ENCODE results near the gene FAM43B. TPM values are rescaled to one million over a fixed set of nuclear protein-coding genes. Genes with fewer than 3 reads are reported as not detected.

Gene FAM43B
- total RNA-seq, 2 experiments from 2014 or later = not detected

GRCh38 chr1:20552728-20553445 lies 514 bp downstream of the FAM43B start:
- TF ChIP-seq EZH2phosphoT487 (IDR thresholded peaks at IDR 0.05; ENCODE audit: borderline replicate concordance, low read depth, low read length) (no peak), CTCF (conservative IDR thresholded peaks at IDR 0.05; ENCODE audit: low read length) (no peak)
- ChIA-PET POLR2A (interaction anchor here (0.5 to 0.9 kb wide), 2 partner anchors 72 to 178 kb away, joined by 3 to 4 read pairs; no protein-coding TSS in a partner anchor), CTCF (ENCODE audit: unreplicated experiment) (interaction anchor here (0.8 kb wide), 1 partner anchor 285 kb away, joined by 3 read pairs; no protein-coding TSS in a partner anchor)
- H3K4me1 ChIP-seq (ENCODE audit: insufficient read depth, low read length, poor library complexity, severe bottlenecking) = peaks cover 22% of the 10 kb centered on the region
- H3K9me2 ChIP-seq (ENCODE audit: insufficient read depth, low read length) = no peaks in the 10 kb centered on the region
- intact Hi-C loops (cut with micrococcal nuclease; ENCODE audit: unreplicated experiment) = no loop called here
- no peaks in the 10 kb centered on the region for H3K79me2 ChIP-seq (ENCODE audit: insufficient read depth, low read depth, low read length)
- H3K9me3 ChIP-seq (ENCODE audit: low read length) = no peaks in the 10 kb centered on the region
- H4K20me1 ChIP-seq (ENCODE audit: insufficient read depth, low read length) = no peaks in the 10 kb centered on the region
- no TSS peak for BruUV-seq (replicated peaks)
- no peak for DNase-seq (ENCODE audit: low spot score)
- H3K27ac ChIP-seq (ENCODE audit: low read depth, low read length, poor library complexity, severe bottlenecking) = no peak overlapping the region
- H3K4me2 ChIP-seq (ENCODE audit: low read length) = no peak overlapping the region
- no peak overlapping the region for H2AFZ ChIP-seq (ENCODE audit: low read length)
- no peaks in the 10 kb centered on the region for H3K36me3 ChIP-seq (ENCODE audit: insufficient read depth, low read length)
- H3K4me3 ChIP-seq (ENCODE audit: low read depth, low read length, poor library complexity, severe bottlenecking) = no peak overlapping the region

GRCh38 chr1:20555025-20555757 lies 2.8 kb downstream of the FAM43B start:
- Histone ChIP-seq H3K9me3 (ENCODE audit: low read length) (no peaks in the 10 kb centered on the region), H3K9me2 (ENCODE audit: insufficient read depth, low read length) (no peaks in the 10 kb centered on the region), H2AFZ (ENCODE audit: low read length) (0 out of 2 replicates have a peak overlapping the region, but pooled peaks have one; percentile 0), H3K36me3 (ENCODE audit: insufficient read depth, low read length) (no peaks in the 10 kb centered on the region), H3K27ac (ENCODE audit: low read depth, low read length, poor library complexity, severe bottlenecking) (no peak overlapping the region), H4K20me1 (ENCODE audit: insufficient read depth, low read length) (no peaks in the 10 kb centered on the region), H3K4me3 (ENCODE audit: low read depth, low read length, poor library complexity, severe bottlenecking) (no peak overlapping the region), H3K4me1 (ENCODE audit: insufficient read depth, low read length, poor library complexity, severe bottlenecking) (peaks cover 22% of the 10 kb centered on the region), H3K4me2 (ENCODE audit: low read length) (no peak overlapping the region), H3K79me2 (ENCODE audit: insufficient read depth, low read depth, low read length) (no peaks in the 10 kb centered on the region)
- TF ChIP-seq CTCF (conservative IDR thresholded peaks at IDR 0.05; ENCODE audit: low read length) = no peak
- TF ChIP-seq EZH2phosphoT487 (IDR thresholded peaks at IDR 0.05; ENCODE audit: borderline replicate concordance, low read depth, low read length) = no peak
- DNase-seq (ENCODE audit: low spot score) = no peak
- intact Hi-C loops (cut with micrococcal nuclease; ENCODE audit: unreplicated experiment) = no loop called here
- no TSS peak for BruUV-seq (replicated peaks)
- ChIA-PET CTCF (ENCODE audit: unreplicated experiment) (no interaction called here), POLR2A (no interaction called here)

- Histone ChIP-seq H3K79me2 (ENCODE audit: insufficient read depth, low read depth, low read length) (no peaks in the 10 kb centered on the region), H3K4me2 (ENCODE audit: low read length) (no peak overlapping the region), H3K36me3 (ENCODE audit: insufficient read depth, low read length) (no peaks in the 10 kb centered on the region), H3K9me2 (ENCODE audit: insufficient read depth, low read length) (no peaks in the 10 kb centered on the region), H3K27ac (ENCODE audit: low read depth, low read length, poor library complexity, severe bottlenecking) (no peak overlapping the region), H3K4me3 (ENCODE audit: low read depth, low read length, poor library complexity, severe bottlenecking) (no peak overlapping the region), H3K4me1 (ENCODE audit: insufficient read depth, low read length, poor library complexity, severe bottlenecking) (peaks cover 18% of the 10 kb centered on the region), H4K20me1 (ENCODE audit: insufficient read depth, low read length) (no peaks in the 10 kb centered on the region), H2AFZ (ENCODE audit: low read length) (0 out of 2 replicates have a peak overlapping the region, but pooled peaks have one; percentile 0), H3K9me3 (ENCODE audit: low read length) (no peaks in the 10 kb centered on the region)
- intact Hi-C loops (cut with micrococcal nuclease; ENCODE audit: unreplicated experiment) = no loop called here
- POLR2A ChIA-PET = no interaction called here
- no TSS peak for BruUV-seq (replicated peaks)
- CTCF ChIA-PET (ENCODE audit: unreplicated experiment) = no interaction called here
- TF ChIP-seq EZH2phosphoT487 (IDR thresholded peaks at IDR 0.05; ENCODE audit: borderline replicate concordance, low read depth, low read length) (no peak), CTCF (conservative IDR thresholded peaks at IDR 0.05; ENCODE audit: low read length) (no peak)
- no peak for DNase-seq (ENCODE audit: low spot score)
Measured at GRCh38 chr1:20555758-20556120, 3.4 kb downstream of the FAM43B start.

Data from OCI-LY7 (cell line).